ENCODE results near the gene KCNMA1. TPM values are rescaled to one million over a fixed set of nuclear protein-coding genes. Genes with fewer than 3 reads are reported as not detected.

KCNMA1 gene
- total RNA-seq, 4 donors from 2014 or later, result 10.1 to 32.6 (median 20.1) TPM

DNA sequence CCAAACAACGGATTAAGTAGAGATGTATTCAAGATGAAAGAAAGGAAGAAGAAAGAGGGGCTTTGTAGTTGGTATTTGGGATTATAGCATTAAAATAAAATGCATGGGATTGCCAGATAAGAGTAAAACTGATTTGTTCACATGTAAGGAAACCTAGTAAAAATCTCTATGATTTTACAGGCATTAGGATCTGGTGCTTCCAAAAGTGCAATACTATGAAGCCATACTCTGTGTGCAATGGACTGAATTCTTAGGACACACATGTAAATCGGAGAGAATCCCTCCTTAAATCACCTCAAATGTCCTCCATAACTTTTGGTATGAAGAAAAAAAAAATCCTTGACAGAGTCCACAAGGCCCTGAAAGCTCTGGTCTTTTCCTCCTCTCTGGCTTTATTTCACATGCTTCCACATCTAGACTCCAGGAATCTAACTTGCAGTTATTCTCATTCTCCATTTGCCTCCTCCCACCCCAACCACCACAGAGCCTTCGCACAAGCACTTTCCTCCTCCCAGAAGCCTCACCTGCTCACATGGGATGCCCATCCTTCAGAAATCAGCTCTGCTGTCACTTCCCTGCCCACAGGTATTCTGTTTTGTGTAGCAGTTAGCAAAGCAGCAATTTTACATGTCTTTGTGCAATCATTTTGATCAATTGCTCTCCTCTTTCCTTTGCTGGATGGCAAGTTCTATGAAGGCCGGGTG is 378.3 kb downstream of the KCNMA1 start:
- ATAC-seq (ENCODE audit: low FRiP score) (no peak), DNase-seq (ENCODE audit: low spot score) (no peak)
- TF ChIP-seq, protein P1, sequence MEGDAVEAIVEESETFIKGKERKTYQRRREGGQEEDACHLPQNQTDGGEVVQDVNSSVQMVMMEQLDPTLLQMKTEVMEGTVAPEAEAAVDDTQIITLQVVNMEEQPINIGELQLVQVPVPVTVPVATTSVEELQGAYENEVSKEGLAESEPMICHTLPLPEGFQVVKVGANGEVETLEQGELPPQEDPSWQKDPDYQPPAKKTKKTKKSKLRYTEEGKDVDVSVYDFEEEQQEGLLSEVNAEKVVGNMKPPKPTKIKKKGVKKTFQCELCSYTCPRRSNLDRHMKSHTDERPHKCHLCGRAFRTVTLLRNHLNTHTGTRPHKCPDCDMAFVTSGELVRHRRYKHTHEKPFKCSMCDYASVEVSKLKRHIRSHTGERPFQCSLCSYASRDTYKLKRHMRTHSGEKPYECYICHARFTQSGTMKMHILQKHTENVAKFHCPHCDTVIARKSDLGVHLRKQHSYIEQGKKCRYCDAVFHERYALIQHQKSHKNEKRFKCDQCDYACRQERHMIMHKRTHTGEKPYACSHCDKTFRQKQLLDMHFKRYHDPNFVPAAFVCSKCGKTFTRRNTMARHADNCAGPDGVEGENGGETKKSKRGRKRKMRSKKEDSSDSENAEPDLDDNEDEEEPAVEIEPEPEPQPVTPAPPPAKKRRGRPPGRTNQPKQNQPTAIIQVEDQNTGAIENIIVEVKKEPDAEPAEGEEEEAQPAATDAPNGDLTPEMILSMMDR (IDR thresholded peaks at IDR 0.05), result no peak

DNA sequence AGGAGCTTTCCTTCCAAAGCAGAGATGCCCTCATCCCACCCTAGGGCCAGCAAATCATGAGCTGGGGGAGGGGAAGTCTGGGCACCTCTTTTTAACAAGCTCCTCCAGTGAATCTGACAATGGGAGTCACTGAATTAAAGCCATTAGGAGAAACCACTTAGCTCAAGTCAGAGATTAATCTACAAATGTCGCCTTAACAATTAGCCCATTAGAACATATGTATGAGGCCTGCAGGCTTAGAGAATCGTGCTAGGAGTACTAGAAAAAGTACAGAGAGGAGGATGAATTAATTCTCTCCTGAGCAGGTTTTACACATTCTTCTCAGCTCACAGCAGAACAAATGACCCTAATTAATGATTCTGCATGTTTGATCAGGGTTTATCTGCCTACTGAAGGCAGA is 381.3 kb downstream of the KCNMA1 start:
- DNase-seq (ENCODE audit: low spot score) (no peak), ATAC-seq (ENCODE audit: low FRiP score) (no peak)
- TF ChIP-seq, protein P1 (IDR thresholded peaks at IDR 0.05), result no peak

DNA sequence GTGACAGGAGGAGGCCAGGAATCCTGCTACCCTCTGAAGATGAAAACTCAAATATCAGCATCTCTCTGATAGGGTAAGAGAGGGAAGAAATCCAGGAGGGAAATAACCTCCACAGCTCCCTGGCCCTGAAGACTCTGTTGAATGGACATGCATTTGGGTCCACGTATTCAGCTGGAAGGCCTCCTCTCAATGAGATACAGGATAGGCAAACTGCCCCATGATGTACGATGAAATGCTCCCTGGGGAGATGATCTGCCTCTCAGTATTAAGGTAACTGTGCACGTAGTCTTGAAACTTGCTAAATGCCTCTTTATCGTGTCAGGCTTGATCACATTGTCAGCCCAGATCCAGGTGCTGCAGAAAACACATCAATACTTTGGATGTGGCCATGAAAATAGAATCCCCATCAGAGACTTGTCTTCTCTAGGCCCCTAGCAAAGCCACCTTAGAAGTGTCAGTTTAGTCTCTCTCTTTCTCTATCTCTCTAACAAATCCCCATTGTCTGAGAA is 384.0 kb downstream of the KCNMA1 start:
- no peak for DNase-seq (ENCODE audit: low spot score)
- ATAC-seq (ENCODE audit: low FRiP score), result no peak
- TF ChIP-seq, protein P1 (IDR thresholded peaks at IDR 0.05), result no peak

DNA sequence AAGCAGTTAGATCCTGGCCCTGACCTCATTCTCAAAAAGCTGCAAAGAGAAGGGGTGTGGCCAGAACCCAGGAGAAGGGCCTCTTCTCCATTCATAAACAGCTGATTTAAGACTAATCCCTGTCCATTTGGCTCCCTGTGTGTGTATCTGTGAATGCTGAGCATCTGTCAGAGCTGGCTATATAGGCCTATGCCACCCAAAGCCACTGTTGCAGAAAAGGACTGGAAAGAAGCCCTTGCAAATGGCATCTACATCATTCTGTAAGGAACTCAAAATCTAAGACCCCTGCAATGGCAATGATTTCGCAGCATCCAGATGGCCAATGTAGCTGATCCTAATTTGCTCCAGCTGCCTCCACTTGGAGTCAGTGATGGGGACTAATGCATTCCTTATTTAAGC is 384.5 kb downstream of the KCNMA1 start:
- no peak for ATAC-seq (ENCODE audit: low FRiP score)
- TF ChIP-seq, protein P1 (IDR thresholded peaks at IDR 0.05), result no peak
- DNase-seq (ENCODE audit: low spot score), result no peak

DNA sequence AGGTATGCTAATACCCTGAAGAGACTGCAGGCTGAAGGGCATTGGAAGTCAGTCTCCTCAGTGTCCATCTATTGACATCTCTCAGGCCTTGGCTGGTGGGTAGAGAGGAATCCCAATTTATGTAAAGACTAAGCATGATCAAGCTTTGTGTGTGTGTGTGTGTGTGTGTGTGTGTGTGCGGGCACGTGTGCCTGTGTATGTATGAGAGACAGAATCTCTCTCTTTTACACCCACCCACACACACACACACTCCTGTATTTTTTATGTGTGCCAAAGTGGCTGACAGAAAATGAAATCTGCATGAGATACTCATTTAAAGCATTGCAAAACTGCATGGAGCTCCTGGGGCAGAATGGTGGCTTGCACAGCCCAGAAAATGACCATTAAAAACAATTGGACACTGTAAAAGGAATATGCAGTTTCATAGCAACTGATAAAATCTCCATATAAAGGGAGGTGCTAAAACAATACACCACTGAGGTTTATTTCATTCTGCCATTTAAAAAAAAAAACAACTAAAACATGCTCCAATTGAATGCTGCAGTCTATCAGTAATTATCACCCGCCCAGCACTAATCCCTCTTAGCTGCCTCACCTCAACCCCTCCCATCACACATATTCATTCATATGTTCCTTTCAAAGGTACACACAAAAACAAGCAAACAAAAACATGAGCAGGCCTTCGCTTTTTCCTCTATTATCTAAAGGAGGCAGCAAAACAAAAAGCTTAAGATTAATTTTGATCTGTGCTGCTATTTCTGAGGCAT is 385.0 kb downstream of the KCNMA1 start:
- TF ChIP-seq, protein P1 (IDR thresholded peaks at IDR 0.05), result no peak

DNA sequence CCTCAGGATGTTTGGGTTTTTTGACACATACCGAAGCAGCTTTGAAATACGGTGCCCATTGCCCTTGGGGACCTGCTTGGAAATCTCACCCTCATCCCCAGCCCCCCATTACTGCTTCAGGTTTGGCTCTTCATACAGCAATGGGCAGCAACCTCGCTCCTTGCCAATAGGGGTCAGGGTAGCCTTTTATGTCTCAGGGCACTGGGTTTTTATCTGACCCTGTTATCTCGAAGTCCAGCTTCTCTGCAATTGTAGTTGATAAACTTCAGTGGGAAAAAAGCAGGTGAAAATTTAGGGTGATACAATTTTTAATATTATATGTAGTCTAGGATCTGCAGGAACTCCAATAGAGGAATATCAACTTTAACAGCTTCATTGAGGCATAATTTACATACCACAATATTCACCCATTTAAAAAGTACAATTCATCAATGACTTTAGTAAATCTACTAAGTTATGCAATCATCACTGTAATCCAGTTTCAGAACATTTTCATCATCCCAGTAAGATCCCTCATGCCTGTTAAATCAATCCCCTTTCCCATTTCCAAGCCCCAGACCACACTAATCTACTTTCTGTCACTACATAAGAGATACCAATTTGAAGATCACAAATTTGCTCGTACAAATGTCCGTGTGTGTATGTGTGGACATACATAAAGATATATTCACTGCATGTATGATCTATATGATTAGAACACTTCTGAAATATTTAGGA is 386.2 kb downstream of the KCNMA1 start:
- ATAC-seq (ENCODE audit: low FRiP score) (no peak), DNase-seq (ENCODE audit: low spot score) (no peak)
- TF ChIP-seq, protein P1 (IDR thresholded peaks at IDR 0.05), result no peak

More for the DNA sequence above, 385.0 kb downstream of the KCNMA1 start:
- no peak for ATAC-seq (ENCODE audit: low FRiP score)
- DNase-seq (ENCODE audit: low spot score), result no peak
